ENCODE results near the gene NKX2-4. TPM values are rescaled to one million over a fixed set of nuclear protein-coding genes. Genes with fewer than 3 reads are reported as not detected.

Gene NKX2-4
- total and polyA plus RNA-seq, 2 experiments from 2014 or later, result not detected

DNA sequence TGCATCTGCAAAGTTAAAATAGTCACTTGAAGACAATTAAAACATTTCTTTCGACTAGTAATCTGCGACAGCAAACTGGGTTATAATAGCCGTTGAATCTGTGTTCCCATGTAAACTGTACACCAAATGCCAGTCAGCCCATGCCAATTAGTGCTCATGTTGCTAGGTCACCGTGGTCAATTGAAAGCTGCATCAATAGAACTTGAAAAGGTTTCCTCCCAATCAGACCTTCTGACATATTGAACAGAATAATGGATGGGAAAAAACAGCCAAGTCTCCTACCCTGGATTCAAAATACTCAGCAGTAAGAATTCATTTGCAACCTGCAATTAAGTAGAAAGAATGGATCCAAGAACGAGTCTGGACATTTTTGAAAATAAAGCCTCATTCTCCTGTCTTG is 11.2 kb downstream of the NKX2-4 start:
- 95% methylated on average over 5 of the region's 5 CpGs for WGBS (ENCODE audit: low lambda C conversion rate, missing lambda C conversion rate)

DNA sequence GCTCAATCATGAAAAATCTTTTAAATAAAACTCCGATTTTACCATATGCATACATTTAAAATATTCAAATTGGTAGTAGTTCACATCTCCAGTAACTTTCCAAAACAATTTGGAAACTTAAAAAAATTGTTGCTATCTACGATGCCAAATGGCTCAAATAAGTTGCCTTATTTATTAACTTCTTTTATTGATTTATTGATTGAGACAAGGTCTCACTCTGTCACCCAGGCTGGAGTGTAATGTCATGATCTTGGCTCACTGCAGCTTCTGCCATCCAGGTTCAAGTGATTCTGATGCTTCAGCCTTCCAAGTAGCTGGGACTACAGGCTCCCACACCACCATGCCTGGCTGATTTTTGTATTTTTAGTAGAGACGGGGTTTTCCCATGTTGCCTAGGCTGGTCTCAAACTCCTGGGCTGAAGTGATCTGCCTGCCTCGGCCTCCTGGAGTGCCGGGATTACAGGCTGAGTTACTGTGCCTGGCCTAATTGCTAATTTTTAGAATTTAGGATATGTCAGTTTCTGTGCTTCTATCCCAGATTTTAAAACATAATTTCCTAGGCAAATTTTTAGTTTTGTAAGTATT is 12.9 kb downstream of the NKX2-4 start:
- no peaks in the 10 kb centered on the region for H3K36me3 ChIP-seq (replicated peaks; ENCODE audit: insufficient read depth, low read depth)
- no peaks in the 10 kb centered on the region for H4K20me1 ChIP-seq (ENCODE audit: insufficient read depth, poor library complexity, severe bottlenecking)
- H2AFZ ChIP-seq, result no peak overlapping the region
- no peaks in the 10 kb centered on the region for H3K9me2 ChIP-seq (replicated peaks; ENCODE audit: insufficient read depth)
- no peaks in the 10 kb centered on the region for H3K4me1 ChIP-seq (ENCODE audit: insufficient read depth)
- H3K79me2 ChIP-seq, result no peaks in the 10 kb centered on the region
- H3K4me3 ChIP-seq, result no peak overlapping the region
- no peak overlapping the region for H3K4me2 ChIP-seq
- no peak overlapping the region for H3K27ac ChIP-seq
- 97% methylated on average over 5 of the region's 5 CpGs for WGBS (ENCODE audit: low lambda C conversion rate, missing lambda C conversion rate)
- H3K9me3 ChIP-seq (ENCODE audit: low read depth), result no peaks in the 10 kb centered on the region
- no peak for TF ChIP-seq EZH2phosphoT487 (IDR thresholded peaks at IDR 0.05; ENCODE audit: low read depth, severe bottlenecking, unreplicated experiment)
- TF ChIP-seq, protein P1, sequence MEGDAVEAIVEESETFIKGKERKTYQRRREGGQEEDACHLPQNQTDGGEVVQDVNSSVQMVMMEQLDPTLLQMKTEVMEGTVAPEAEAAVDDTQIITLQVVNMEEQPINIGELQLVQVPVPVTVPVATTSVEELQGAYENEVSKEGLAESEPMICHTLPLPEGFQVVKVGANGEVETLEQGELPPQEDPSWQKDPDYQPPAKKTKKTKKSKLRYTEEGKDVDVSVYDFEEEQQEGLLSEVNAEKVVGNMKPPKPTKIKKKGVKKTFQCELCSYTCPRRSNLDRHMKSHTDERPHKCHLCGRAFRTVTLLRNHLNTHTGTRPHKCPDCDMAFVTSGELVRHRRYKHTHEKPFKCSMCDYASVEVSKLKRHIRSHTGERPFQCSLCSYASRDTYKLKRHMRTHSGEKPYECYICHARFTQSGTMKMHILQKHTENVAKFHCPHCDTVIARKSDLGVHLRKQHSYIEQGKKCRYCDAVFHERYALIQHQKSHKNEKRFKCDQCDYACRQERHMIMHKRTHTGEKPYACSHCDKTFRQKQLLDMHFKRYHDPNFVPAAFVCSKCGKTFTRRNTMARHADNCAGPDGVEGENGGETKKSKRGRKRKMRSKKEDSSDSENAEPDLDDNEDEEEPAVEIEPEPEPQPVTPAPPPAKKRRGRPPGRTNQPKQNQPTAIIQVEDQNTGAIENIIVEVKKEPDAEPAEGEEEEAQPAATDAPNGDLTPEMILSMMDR (IDR thresholded peaks at IDR 0.05; ENCODE audit: poor library complexity), result no peak
- TF ChIP-seq EZH2 (IDR thresholded peaks at IDR 0.05; ENCODE audit: borderline replicate concordance), result no peak
- DNase-seq (ENCODE audit: low spot score), result no peak
- H3K27me3 ChIP-seq, result peaks cover 13% of the 10 kb centered on the region

More for the DNA sequence above, 11.2 kb downstream of the NKX2-4 start:
- H3K27me3 ChIP-seq, result peaks cover 29% of the 10 kb centered on the region
- no peaks in the 10 kb centered on the region for H3K36me3 ChIP-seq (replicated peaks; ENCODE audit: insufficient read depth, low read depth)
- H3K79me2 ChIP-seq, result no peaks in the 10 kb centered on the region
- no peak for TF ChIP-seq EZH2phosphoT487 (IDR thresholded peaks at IDR 0.05; ENCODE audit: low read depth, severe bottlenecking, unreplicated experiment)
- TF ChIP-seq EZH2 (IDR thresholded peaks at IDR 0.05; ENCODE audit: borderline replicate concordance), result no peak
- TF ChIP-seq, protein P1 (IDR thresholded peaks at IDR 0.05; ENCODE audit: poor library complexity), result no peak
- DNase-seq (ENCODE audit: low spot score), result no peak
- H3K4me3 ChIP-seq, result no peak overlapping the region
- no peak overlapping the region for H2AFZ ChIP-seq
- no peaks in the 10 kb centered on the region for H4K20me1 ChIP-seq (ENCODE audit: insufficient read depth, poor library complexity, severe bottlenecking)
- H3K4me2 ChIP-seq, result no peak overlapping the region
- H3K9me2 ChIP-seq (replicated peaks; ENCODE audit: insufficient read depth), result no peaks in the 10 kb centered on the region
- H3K4me1 ChIP-seq (ENCODE audit: insufficient read depth), result no peaks in the 10 kb centered on the region
- H3K9me3 ChIP-seq (ENCODE audit: low read depth), result no peaks in the 10 kb centered on the region
- no peak overlapping the region for H3K27ac ChIP-seq

DNA sequence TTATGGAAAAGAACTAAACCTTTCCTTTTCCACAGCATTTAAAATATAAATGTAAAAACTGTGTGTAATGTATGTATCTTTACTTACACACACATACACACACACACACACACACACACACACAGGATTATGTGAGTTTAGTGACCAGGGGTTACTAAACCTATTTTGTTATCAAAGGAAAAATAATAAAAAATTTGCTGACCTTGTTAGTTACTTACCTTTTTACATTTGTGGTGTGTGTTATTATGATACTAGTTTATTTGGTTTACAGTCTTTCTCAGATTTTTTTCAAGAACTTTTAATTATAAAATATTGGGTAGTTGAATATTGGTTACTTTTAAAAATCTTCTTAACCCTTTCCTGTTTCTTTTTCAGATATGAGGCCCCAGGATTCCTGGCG is 15.7 kb downstream of the NKX2-4 start:
- TF ChIP-seq EZH2 (IDR thresholded peaks at IDR 0.05; ENCODE audit: borderline replicate concordance) (no peak), EZH2phosphoT487 (IDR thresholded peaks at IDR 0.05; ENCODE audit: low read depth, severe bottlenecking, unreplicated experiment) (no peak)
- TF ChIP-seq, protein P1 (IDR thresholded peaks at IDR 0.05; ENCODE audit: poor library complexity), result no peak
- Histone ChIP-seq H2AFZ (no peak overlapping the region), H3K36me3 (replicated peaks; ENCODE audit: insufficient read depth, low read depth) (no peaks in the 10 kb centered on the region), H4K20me1 (ENCODE audit: insufficient read depth, poor library complexity, severe bottlenecking) (peaks cover 14% of the 10 kb centered on the region), H3K4me2 (no peak overlapping the region), H3K9me2 (replicated peaks; ENCODE audit: insufficient read depth) (no peaks in the 10 kb centered on the region), H3K4me1 (ENCODE audit: insufficient read depth) (no peaks in the 10 kb centered on the region), H3K79me2 (peaks cover 16% of the 10 kb centered on the region), H3K27ac (no peak overlapping the region), H3K9me3 (ENCODE audit: low read depth) (no peaks in the 10 kb centered on the region), H3K4me3 (no peak overlapping the region), H3K27me3 (no peaks in the 10 kb centered on the region)
- 95% methylated on average over 1 of the region's 1 CpG for WGBS (ENCODE audit: low lambda C conversion rate, missing lambda C conversion rate)
- no peak for DNase-seq (ENCODE audit: low spot score)

Measured in hepatocyte (in vitro differentiated cells).